Measurements from ENCODE around the gene IGFBP6.

DNA sequence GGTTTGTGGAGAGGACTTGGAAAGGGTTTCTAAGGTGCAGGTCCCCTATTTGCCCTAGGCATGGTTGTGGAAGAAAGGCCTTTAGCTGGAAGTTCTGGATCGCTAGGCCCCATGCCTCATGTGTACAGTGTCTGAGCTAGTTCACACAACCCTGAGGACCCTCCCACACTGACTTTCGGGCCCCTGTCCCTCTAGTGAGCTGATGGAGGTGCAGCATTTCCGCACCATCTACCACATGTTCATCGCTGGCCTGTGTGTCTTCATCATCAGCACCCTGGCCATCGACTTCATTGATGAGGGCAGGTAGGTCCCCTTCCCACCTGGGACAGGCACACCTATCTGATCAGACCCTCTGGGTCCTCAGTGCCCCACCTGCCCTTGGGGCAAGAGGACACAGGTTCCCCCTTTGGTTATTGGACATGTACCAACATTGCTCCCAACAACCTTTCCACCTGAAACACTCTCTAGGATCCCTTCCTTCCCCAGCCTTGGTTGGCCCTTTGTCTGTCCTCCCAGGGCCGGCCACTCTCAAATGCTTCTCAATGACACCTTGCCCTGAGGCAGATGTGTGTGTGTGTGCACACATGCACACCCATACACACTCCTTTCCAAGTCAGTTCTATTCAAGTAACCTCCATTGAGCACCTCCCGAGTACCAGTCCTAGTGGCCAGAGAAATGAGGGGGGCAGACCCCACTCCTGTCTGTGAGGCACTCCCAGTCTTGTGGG lies 8.4 kb downstream of the IGFBP6 start:
- TF ChIP-seq HNF4G (IDR thresholded peaks at IDR 0.05), result no peak
- no peak for TF ChIP-seq ATF3 (IDR thresholded peaks at IDR 0.05)
- no peak for TF ChIP-seq CTCF (IDR thresholded peaks at IDR 0.05; ENCODE audit: low read depth, low read length, missing input control)
- TF ChIP-seq RXRA (IDR thresholded peaks at IDR 0.05), result no peak

All from liver (tissue), 3 donors.